Hepatocyte (in vitro differentiated cells): ENCODE results near the gene KCNQ5. TPM values are rescaled to one million over a fixed set of nuclear protein-coding genes. Genes with fewer than 3 reads are reported as not detected.

ENCODE experiments used
- DNase-seq: peaks from one replicate; pipeline ENCODE4 v3.0.0-alpha.2; 2016; ENCODE audit warnings: low spot score
- H2AFZ ChIP-seq: fragments of 200-600 bp; sonication (generic); 2 replicates; pipeline ENCODE4 v1.6.0; 2016; ENCODE audit warnings: antibody characterized with exemption, mild to moderate bottlenecking
- H3K27ac ChIP-seq: fragments of 200-600 bp; sonication (generic); 2 replicates; pipeline ENCODE4 v1.5.1; 2016; ENCODE audit warnings: mild to moderate bottlenecking
- H3K27me3 ChIP-seq: fragments of 200-600 bp; sonication (generic); 2 replicates; pipeline ENCODE4 v1.6.1; 2016
- H3K36me3 ChIP-seq: fragments of 200-600 bp; sonication (generic); replicated peaks from 2 replicates; pipeline ENCODE4 v1.5.1; 2016; ENCODE audit warnings: low read depth; ENCODE audit not compliant: insufficient read depth
- H3K4me1 ChIP-seq: fragments of 200-600 bp; sonication (generic); 2 replicates; pipeline ENCODE4 v1.5.1; 2016; ENCODE audit warnings: mild to moderate bottlenecking, moderate library complexity; ENCODE audit not compliant: insufficient read depth
- H3K4me2 ChIP-seq: fragments of 200-600 bp; sonication (generic); 2 replicates; pipeline ENCODE4 v1.6.0; 2016
- H3K4me3 ChIP-seq: fragments of 200-600 bp; sonication (generic); 2 replicates; pipeline ENCODE4 v1.5.1; 2016; ENCODE audit warnings: mild to moderate bottlenecking
- H3K79me2 ChIP-seq: fragments of 200-600 bp; sonication (generic); 2 replicates; pipeline ENCODE4 v1.6.0; 2017; ENCODE audit warnings: mild to moderate bottlenecking
- H3K9me2 ChIP-seq: fragments of 200-600 bp; sonication (generic); replicated peaks from 2 replicates; pipeline ENCODE4 v1.6.0; 2017; ENCODE audit warnings: mild to moderate bottlenecking; ENCODE audit not compliant: insufficient read depth
- H3K9me3 ChIP-seq: fragments of 200-600 bp; sonication (generic); 2 replicates; pipeline ENCODE4 v1.5.1; 2016; ENCODE audit warnings: low read depth, mild to moderate bottlenecking
- H4K20me1 ChIP-seq: fragments of 200-600 bp; sonication (generic); 2 replicates; pipeline ENCODE4 v1.6.0; 2016; ENCODE audit warnings: mild to moderate bottlenecking; ENCODE audit not compliant: insufficient read depth, poor library complexity, severe bottlenecking
- CTCF ChIP-seq: fragments of 200-600 bp; sonication (generic); IDR thresholded peaks from 2 replicates; pipeline ENCODE4 v1.5.1; 2016; ENCODE audit warnings: antibody characterized with exemption, mild to moderate bottlenecking; ENCODE audit not compliant: poor library complexity
- EZH2 ChIP-seq: fragments of 200-600 bp; sonication (generic); IDR thresholded peaks from 2 replicates; pipeline ENCODE4 v1.6.1; 2016; ENCODE audit warnings: antibody characterized with exemption, mild to moderate bottlenecking, borderline replicate concordance
- EZH2phosphoT487 ChIP-seq: fragments of 200-600 bp; sonication (generic); IDR thresholded peaks from one replicate; pipeline ENCODE4 v1.6.1; 2018; ENCODE audit warnings: antibody characterized with exemption, mild to moderate bottlenecking, low read depth, moderate library complexity; ENCODE audit not compliant: unreplicated experiment, severe bottlenecking
- WGBS: methylation state at CpG from one replicate; pipeline ENCODE4 v1.1.6; 2016; ENCODE audit warnings: low lambda C conversion rate; ENCODE audit errors: missing lambda C conversion rate; 5-methylcytosine and 5-hydroxymethylcytosine counted together
- polyA plus RNA-seq: library from polyadenylated mRNA; unstranded; fragments of >200 nt; fragmentation: Nextera tagmentation; extraction: Ambion mirVana; gene quantifications from 2 replicates; pipeline ENCODE4 v1.2.1, GENCODE V29; 2016
- total RNA-seq: library from RNA; depleted of rRNA; stranded (reverse); fragments of >200 nt; gene quantifications from 2 replicates; pipeline ENCODE4 v1.2.3, GENCODE V29; 2014

Gene KCNQ5
- total and polyA plus RNA-seq, 2 experiments from 2014 or later: 1.6 to 2.0 TPM

GRCh38 chr6:72828904-72829303, 207.0 kb downstream of the KCNQ5 start:
- WGBS: 71% methylated on average over 2 of the region's 2 CpGs
- no peak for DNase-seq
- no peak for TF ChIP-seq CTCF
- no peak for TF ChIP-seq EZH2
- TF ChIP-seq EZH2phosphoT487: no peak
- H3K36me3 ChIP-seq: no peaks in the 10 kb centered on the region
- H3K4me2 ChIP-seq: no peak overlapping the region
- H3K9me3 ChIP-seq: no peaks in the 10 kb centered on the region
- no peaks in the 10 kb centered on the region for H3K9me2 ChIP-seq
- no peak overlapping the region for H3K27ac ChIP-seq
- no peaks in the 10 kb centered on the region for H3K79me2 ChIP-seq
- H2AFZ ChIP-seq: no peak overlapping the region
- H3K27me3 ChIP-seq: no peaks in the 10 kb centered on the region
- H3K4me1 ChIP-seq: no peaks in the 10 kb centered on the region
- H3K4me3 ChIP-seq: no peak overlapping the region
- H4K20me1 ChIP-seq: no peaks in the 10 kb centered on the region

- Histone ChIP-seq H3K4me3 (no peak overlapping the region), H3K4me1 (no peaks in the 10 kb centered on the region), H3K4me2 (no peak overlapping the region), H4K20me1 (no peaks in the 10 kb centered on the region), H3K27me3 (no peaks in the 10 kb centered on the region), H3K9me2 (no peaks in the 10 kb centered on the region), H3K79me2 (no peaks in the 10 kb centered on the region), H3K36me3 (no peaks in the 10 kb centered on the region), H3K27ac (no peak overlapping the region), H2AFZ (no peak overlapping the region), H3K9me3 (no peaks in the 10 kb centered on the region)
- WGBS: 71% methylated on average over 3 of the region's 3 CpGs
- no peak for TF ChIP-seq EZH2
- TF ChIP-seq CTCF: no peak
- no peak for TF ChIP-seq EZH2phosphoT487
- no peak for DNase-seq
Measured at GRCh38 chr6:72832271-72832670, 210.4 kb downstream of the KCNQ5 start.

GRCh38 chr6:72835749-72836148, 213.9 kb downstream of the KCNQ5 start:
- no peak overlapping the region for H3K4me2 ChIP-seq
- TF ChIP-seq EZH2 (no peak), CTCF (no peak)
- no peaks in the 10 kb centered on the region for H3K27me3 ChIP-seq
- H3K36me3 ChIP-seq: no peaks in the 10 kb centered on the region
- no peaks in the 10 kb centered on the region for H3K4me1 ChIP-seq
- no peaks in the 10 kb centered on the region for H4K20me1 ChIP-seq
- H3K27ac ChIP-seq: no peak overlapping the region
- H3K79me2 ChIP-seq: no peaks in the 10 kb centered on the region
- 93% methylated on average over 1 of the region's 1 CpG for WGBS
- H3K4me3 ChIP-seq: no peak overlapping the region
- H2AFZ ChIP-seq: no peak overlapping the region
- DNase-seq: no peak
- H3K9me3 ChIP-seq: no peaks in the 10 kb centered on the region
- H3K9me2 ChIP-seq: no peaks in the 10 kb centered on the region

GRCh38 chr6:72836971-72837370, 215.1 kb downstream of the KCNQ5 start:
- Histone ChIP-seq H3K4me2 (no peak overlapping the region), H3K36me3 (no peaks in the 10 kb centered on the region), H3K9me2 (no peaks in the 10 kb centered on the region), H3K27me3 (no peaks in the 10 kb centered on the region), H3K27ac (no peak overlapping the region), H4K20me1 (no peaks in the 10 kb centered on the region), H3K4me3 (no peak overlapping the region), H2AFZ (no peak overlapping the region), H3K79me2 (no peaks in the 10 kb centered on the region), H3K9me3 (no peaks in the 10 kb centered on the region), H3K4me1 (no peaks in the 10 kb centered on the region)
- TF ChIP-seq EZH2phosphoT487 (no peak), CTCF (no peak), EZH2 (no peak)
- WGBS: 87% methylated on average over 1 of the region's 1 CpG
- no peak for DNase-seq
